ENCODE data around the gene RYR3.

GRCh38 chr15:33616475-33616874, 305.7 kb downstream of the RYR3 start:
- TF ChIP-seq POLR2A (IDR thresholded peaks at IDR 0.05; ENCODE audit: low read length) (no peak), GATA1 (IDR thresholded peaks at IDR 0.05; ENCODE audit: low read depth, low read length) (no peak)
